Right cardiac atrium (tissue), 5 donors: Measurements from ENCODE around the gene PLEKHN1. TPM values are rescaled to one million over a fixed set of nuclear protein-coding genes. Genes with fewer than 3 reads are reported as not detected.

Experiments
- ATAC-seq, 2 donors: fragments of 200-7000 bp; cut with Tn5 transposase; one replicate each; pipeline versions ENCODE4 v1.8.0 to v1.9.1; 2020; ENCODE audit warnings: moderate library complexity in 2 of 2, mild to moderate bottlenecking in 1 of 2
- DNase-seq, 3 donors: peaks; one replicate each; pipeline ENCODE4 v3.0.0-alpha.2; 2020
- H3K27ac ChIP-seq: one replicate; pipeline ENCODE4 v1.5.1; 2013; ENCODE audit warnings: mild to moderate bottlenecking, low read length, control low read depth, moderate library complexity
- H3K27me3 ChIP-seq: one replicate; pipeline ENCODE4 v1.6.1; 2013; ENCODE audit not compliant: control insufficient read depth, insufficient read depth
- H3K4me1 ChIP-seq: one replicate; pipeline ENCODE4 v1.6.1; 2013; ENCODE audit warnings: low read length; ENCODE audit not compliant: control insufficient read depth, insufficient read depth
- H3K4me3 ChIP-seq: one replicate; pipeline ENCODE4 v1.5.1; 2013; ENCODE audit warnings: low read length, control low read depth
- H3K9me3 ChIP-seq: one replicate; pipeline ENCODE4 v1.6.1; 2013; ENCODE audit warnings: low read length; ENCODE audit not compliant: control insufficient read depth
- WGBS: extraction: QIAGEN DNeasy Blood & Tissue Kit; methylation state at CpG from one replicate; pipeline ENCODE4 v1.1.7; 2013; 5-methylcytosine and 5-hydroxymethylcytosine counted together
- intact Hi-C, 4 donors: fragments of 100-400 bp; cut with DNase I; formaldehyde crosslinking; loops; one replicate each; pipeline versions ENCODE4 v1.11.0 to v1.14.0; 2022 to 2023
- polyA plus RNA-seq: library from polyadenylated mRNA; stranded (reverse); fragments of 200-250 nt; gene quantifications from one replicate; pipeline ENCODE4 v1.2.3, GENCODE V29; 2013
- total RNA-seq, 4 donors: library from RNA; stranded (reverse); fragmentation: NEBNext Ultra II Directional; extraction: Animal tissue kit (Norgen Biotek cat#: 25700); gene quantifications; one replicate each; pipeline ENCODE4 v1.2.1, GENCODE V29; 2021
- donor health status: healthy with polysubstance abuse.
- donor health status: DM: no; HTN: yes; CAD: no.
- donor health status: DM: no; HTN: no; CAD: no.
- donor health status: DM: no; HTN: yes; CAD: no; lungs with severe emphysema.
- donor health status: DM: yes; HTN: yes; CAD: no.

PLEKHN1 gene
- total and polyA plus RNA-seq, 5 donors = 0.14 to 0.41 TPM; not detected in 3

- Histone ChIP-seq H3K4me3 (no peak overlapping the region), H3K27me3 (no peaks in the 10 kb centered on the region), H3K9me3 (no peaks in the 10 kb centered on the region), H3K27ac (no peak overlapping the region), H3K4me1 (no peaks in the 10 kb centered on the region)
- 79% methylated on average over 30 of the region's 30 CpGs for WGBS
- ATAC-seq (no peak), DNase-seq (peak in 1 of 3 donors; percentile 72)
- intact Hi-C loops = no loop called here
Observed at GRCh38 chr1:938711-939489, 27.4 kb upstream of the PLEKHN1 start.

DNA sequence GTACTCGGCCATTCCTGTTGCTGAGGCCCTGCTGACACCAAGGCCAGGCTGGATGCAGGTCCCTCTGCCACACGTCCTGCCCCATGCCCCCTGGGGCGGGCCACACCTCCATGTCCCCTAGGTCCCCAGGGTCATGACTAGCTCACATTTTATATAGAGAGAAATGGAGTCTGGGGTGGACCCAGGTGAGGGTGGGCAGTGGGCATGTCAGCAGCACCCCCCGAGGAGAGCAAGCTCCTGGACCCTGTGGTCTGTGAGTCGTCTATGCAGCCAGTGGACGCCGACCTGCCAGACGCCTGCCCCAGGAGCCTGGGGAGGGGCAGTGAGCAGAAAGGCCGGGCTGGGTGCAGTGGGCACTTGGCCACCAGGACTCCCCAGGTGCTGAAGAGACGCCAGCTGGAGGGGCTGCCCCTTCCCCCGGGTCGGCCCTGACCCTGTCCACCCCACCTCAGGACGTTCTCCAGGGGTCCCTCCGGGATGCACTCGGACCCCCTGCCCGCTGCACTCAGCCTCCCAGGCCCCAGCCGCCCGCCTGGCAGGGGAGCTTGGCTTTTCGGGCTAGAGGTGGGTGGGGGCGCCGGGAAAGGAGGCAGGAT is 26.7 kb upstream of the PLEKHN1 start:
- ATAC-seq = no peak
- DNase-seq = peak in 1 of 3 donors; percentile 71
- Histone ChIP-seq H3K27ac (no peak overlapping the region), H3K9me3 (no peaks in the 10 kb centered on the region), H3K4me3 (peak overlapping the region; percentile 43), H3K4me1 (no peaks in the 10 kb centered on the region), H3K27me3 (no peaks in the 10 kb centered on the region)
- 20% methylated on average over 21 of the region's 21 CpGs for WGBS
- intact Hi-C loops = no loop called here

GRCh38 chr1:940107-941014 is 25.9 kb upstream of the PLEKHN1 start:
- under 1% methylated on average over 81 of the region's 86 CpGs for WGBS
- Histone ChIP-seq H3K4me1 (no peaks in the 10 kb centered on the region), H3K4me3 (peak overlapping the region; percentile 43), H3K9me3 (no peaks in the 10 kb centered on the region), H3K27me3 (no peaks in the 10 kb centered on the region), H3K27ac (peak overlapping the region; percentile 26)
- DNase-seq = peak; percentile 78 to 94 (median 93)
- peak; percentile 5 to 15 for ATAC-seq
- intact Hi-C loops = no loop called here

DNA sequence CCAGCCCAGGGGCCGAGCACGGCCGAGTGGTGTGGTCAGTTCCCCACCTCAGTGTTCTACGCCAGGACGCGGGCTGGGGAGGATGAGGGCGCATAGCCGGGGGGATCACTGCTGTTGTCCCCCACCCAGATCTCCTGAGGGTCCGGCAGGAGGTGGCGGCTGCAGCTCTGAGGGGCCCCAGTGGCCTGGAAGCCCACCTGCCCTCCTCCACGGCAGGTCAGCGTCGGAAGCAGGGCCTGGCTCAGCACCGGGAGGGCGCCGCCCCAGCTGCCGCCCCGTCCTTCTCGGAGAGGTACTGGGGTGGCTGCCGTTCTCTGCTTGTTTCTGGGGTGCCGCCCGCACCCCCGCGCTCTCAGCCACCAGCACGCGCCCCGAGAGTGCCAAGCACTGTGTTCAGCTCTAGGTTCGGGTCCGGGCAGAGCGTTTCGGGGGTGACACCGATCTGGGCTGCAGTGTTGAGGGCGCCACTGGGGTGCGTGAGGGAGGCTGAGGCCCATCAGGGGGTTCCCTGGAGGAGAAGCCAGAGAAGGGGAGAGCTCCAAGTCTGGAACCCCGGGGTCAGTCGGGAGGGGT is 25.2 kb upstream of the PLEKHN1 start:
- no peak for ATAC-seq
- peak overlapping the region; percentile 43 for H3K4me3 ChIP-seq
- no peaks in the 10 kb centered on the region for H3K4me1 ChIP-seq
- intact Hi-C loops = no loop called here
- H3K27me3 ChIP-seq = no peaks in the 10 kb centered on the region
- peak in 1 of 3 donors; percentile 74 for DNase-seq
- no peaks in the 10 kb centered on the region for H3K9me3 ChIP-seq
- WGBS = 5% methylated on average over 36 of the region's 36 CpGs
- peak overlapping the region; percentile 10 for H3K27ac ChIP-seq

DNA sequence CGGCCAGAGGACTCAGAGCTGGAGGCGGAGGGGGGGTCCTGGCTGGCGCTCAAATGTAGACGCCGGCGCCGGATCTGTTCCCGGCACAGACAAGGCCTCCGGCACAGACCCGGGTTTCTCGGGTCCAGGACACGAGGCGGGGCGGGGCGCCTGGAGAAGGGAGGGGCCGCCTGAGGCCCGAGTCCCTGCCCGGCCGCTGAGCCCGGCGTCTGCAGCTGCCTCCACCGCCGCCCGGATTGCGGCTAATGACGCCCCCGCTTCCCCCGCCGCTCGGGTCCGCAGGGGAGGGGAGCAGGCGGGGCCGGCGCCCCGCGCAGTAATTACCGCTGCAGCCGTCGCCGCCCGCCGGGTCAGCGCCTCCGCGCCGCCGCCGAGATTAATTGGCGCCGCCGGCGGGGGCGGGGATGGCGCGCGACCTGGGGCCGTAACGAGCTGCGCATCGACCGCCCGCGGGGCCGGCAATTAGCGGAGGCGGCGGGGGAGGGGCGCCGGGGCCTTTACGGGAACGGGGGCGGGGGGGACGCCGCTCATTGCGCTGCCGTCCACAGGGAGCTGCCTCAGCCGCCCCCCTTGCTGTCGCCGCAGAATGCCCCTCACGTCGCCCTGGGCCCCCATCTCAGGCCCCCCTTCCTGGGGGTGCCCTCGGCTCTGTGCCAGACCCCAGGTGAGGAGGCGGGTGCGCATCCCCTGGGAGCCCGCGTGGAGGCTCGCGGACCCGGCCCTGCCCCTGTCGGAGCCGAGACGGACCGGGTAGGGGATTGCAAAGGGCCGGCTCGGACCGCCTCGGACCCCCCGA is 24.5 kb upstream of the PLEKHN1 start:
- Histone ChIP-seq H3K27ac (peak overlapping the region; percentile 10), H3K4me1 (no peaks in the 10 kb centered on the region), H3K9me3 (no peaks in the 10 kb centered on the region), H3K4me3 (peak overlapping the region; percentile 40), H3K27me3 (no peaks in the 10 kb centered on the region)
- intact Hi-C loops = no loop called here
- peak; percentile 90 to 97 (median 96) for DNase-seq
- peak; percentile 59 to 62 for ATAC-seq
- under 1% methylated on average over 98 of the region's 98 CpGs for WGBS

- Histone ChIP-seq H3K27me3 (no peaks in the 10 kb centered on the region), H3K9me3 (no peaks in the 10 kb centered on the region), H3K4me3 (peak overlapping the region; percentile 40), H3K27ac (peak overlapping the region; percentile 5), H3K4me1 (no peaks in the 10 kb centered on the region)
- 4% methylated on average over 48 of the region's 48 CpGs for WGBS
- DNase-seq = peak in 1 of 3 donors; percentile 76
- no peak for ATAC-seq
- intact Hi-C loops = no loop called here
Observed at GRCh38 chr1:942411-942821, 23.9 kb upstream of the PLEKHN1 start.

GRCh38 chr1:942864-943533 is 23.3 kb upstream of the PLEKHN1 start:
- ATAC-seq (peak; percentile 17 to 32), DNase-seq (peak; percentile 87 to 96 (median 93))
- no peaks in the 10 kb centered on the region for H3K9me3 ChIP-seq
- 22% methylated on average over 27 of the region's 27 CpGs for WGBS
- H3K27me3 ChIP-seq = no peaks in the 10 kb centered on the region
- no peak overlapping the region for H3K4me3 ChIP-seq
- no peaks in the 10 kb centered on the region for H3K4me1 ChIP-seq
- H3K27ac ChIP-seq = peak overlapping the region; percentile 38
- intact Hi-C loops = no loop called here

DNA sequence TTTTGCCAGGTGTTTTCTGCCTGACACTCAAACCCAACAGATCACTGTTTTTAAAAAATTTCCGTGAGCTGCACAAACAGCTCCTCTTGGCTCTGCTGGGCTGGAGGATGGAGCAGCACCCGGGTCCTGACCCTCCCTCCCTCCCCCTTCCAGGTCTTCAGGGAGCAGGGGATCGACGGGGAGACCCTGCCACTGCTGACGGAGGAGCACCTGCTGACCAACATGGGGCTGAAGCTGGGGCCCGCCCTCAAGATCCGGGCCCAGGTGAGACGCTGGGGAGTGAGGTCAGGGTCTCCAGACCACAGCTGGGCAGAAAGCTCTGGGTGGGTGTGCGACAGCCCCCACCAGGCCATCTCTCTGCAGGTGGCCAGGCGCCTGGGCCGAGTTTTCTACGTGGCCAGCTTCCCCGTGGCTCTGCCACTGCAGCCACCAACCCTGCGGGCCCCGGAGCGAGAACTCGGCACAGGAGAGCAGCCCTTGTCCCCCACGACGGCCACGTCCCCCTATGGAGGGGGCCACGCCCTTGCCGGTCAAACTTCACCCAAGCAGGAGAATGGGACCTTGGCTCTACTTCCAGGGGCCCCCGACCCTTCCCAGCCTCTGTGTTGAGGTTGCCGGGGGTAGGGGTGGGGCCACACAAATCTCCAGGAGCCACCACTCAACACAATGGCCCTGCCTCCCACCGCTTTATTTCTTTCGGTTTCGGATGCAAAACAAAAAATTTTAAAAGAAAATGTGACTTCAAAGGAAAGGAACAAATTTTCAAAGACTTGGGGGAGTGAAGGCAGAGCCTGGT is 22.5 kb upstream of the PLEKHN1 start:
- Histone ChIP-seq H3K4me3 (no peak overlapping the region), H3K4me1 (no peaks in the 10 kb centered on the region)

More for the DNA sequence above, 22.5 kb upstream of the PLEKHN1 start:
- 73% methylated on average over 27 of the region's 27 CpGs for WGBS
- DNase-seq (no peak), ATAC-seq (no peak)
- intact Hi-C loops = no loop called here
- peak overlapping the region; percentile 55 for H3K27ac ChIP-seq
- no peaks in the 10 kb centered on the region for H3K27me3 ChIP-seq
- H3K9me3 ChIP-seq = no peaks in the 10 kb centered on the region
